ACC112 (cell line): Measurements from ENCODE around the gene SLC22A5.
A peak's percentile ranks its signal among the peaks of the same experiment; 100 is the strongest.

Source experiments
- H2AFZ ChIP-seq: fragments of 200-600 bp; sonication (generic); one replicate; pipeline ENCODE4 v1.6.0; 2017; ENCODE audit warnings: antibody characterized with exemption, low read length; ENCODE audit not compliant: unreplicated experiment
- H3K27ac ChIP-seq: fragments of 200-600 bp; sonication (generic); 2 replicates; pipeline ENCODE4 v1.5.1; 2014; ENCODE audit warnings: low read depth, mild to moderate bottlenecking, antibody characterized with exemption, low read length, moderate library complexity
- H3K27me3 ChIP-seq: fragments of 200-600 bp; sonication (generic); 2 replicates; pipeline ENCODE4 v1.6.1; 2014; ENCODE audit warnings: mild to moderate bottlenecking, antibody characterized with exemption, low read length, moderate library complexity, mixed read lengths; ENCODE audit not compliant: insufficient read depth
- H3K36me3 ChIP-seq: fragments of 200-600 bp; sonication (generic); 2 replicates; pipeline ENCODE4 v1.6.1; 2016; ENCODE audit warnings: mild to moderate bottlenecking, antibody characterized with exemption, low read length, moderate library complexity, mixed read lengths; ENCODE audit not compliant: insufficient read depth
- H3K4me1 ChIP-seq: fragments of 200-600 bp; sonication (generic); one replicate; pipeline ENCODE4 v1.6.1; 2016; ENCODE audit warnings: low read length, mixed read lengths; ENCODE audit not compliant: insufficient read depth, unreplicated experiment, control insufficient read depth
- H3K4me3 ChIP-seq: fragments of 200-600 bp; sonication (generic); 2 replicates; pipeline ENCODE4 v1.5.1; 2014; ENCODE audit warnings: mild to moderate bottlenecking, low read depth, low read length
- H3K79me2 ChIP-seq: fragments of 200-600 bp; sonication (generic); one replicate; pipeline ENCODE4 v1.6.0; 2016; ENCODE audit warnings: low read length; ENCODE audit not compliant: control insufficient read depth, unreplicated experiment, insufficient read depth

The SLC22A5 gene

DNA sequence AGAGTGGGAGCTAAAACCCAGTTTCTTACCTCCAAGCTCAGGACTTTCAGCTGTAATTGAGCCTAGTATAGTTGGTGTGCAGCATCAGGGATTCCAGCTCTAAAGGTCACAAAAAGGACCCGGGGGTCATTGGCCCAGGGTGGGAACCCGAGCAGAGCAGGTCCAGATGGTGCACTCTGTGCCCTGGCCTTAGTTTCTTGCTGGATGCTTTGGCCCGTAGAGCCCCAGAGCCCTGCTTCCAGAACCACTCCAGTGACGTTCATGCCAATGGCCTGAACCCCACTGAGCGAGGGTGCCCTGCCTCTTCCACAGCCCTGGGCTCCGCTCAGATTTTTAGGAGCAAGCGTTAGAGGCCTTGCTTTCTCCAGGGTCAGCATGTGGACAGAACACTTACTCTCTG lies 8.2 kb downstream of the SLC22A5 start:
- Histone ChIP-seq H3K4me3 (no peak overlapping the region), H3K27ac (no peak overlapping the region), H3K36me3 (no peaks in the 10 kb centered on the region), H3K79me2 (peaks cover 3% of the 10 kb centered on the region), H3K27me3 (no peaks in the 10 kb centered on the region), H3K4me1 (peaks cover 2% of the 10 kb centered on the region), H2AFZ (no peak overlapping the region)

DNA sequence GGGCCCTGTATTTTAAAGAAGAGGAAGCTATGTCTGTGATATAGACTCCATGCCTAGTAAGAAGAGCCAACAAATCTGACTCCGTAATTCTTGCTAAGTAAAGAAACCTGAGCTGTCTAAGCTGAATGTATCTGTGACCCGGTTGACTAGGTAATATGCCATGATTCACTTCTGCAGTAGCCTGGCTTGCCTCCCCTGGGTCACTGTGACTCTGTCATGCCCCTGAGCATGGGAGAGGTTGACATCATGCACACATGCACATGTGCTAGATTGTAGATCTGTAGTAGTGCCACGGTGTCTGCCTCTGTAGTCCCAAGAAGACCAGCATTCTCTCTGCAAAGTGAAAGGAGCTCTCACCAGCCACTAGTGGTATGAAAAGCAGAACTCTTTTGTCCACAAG lies 9.1 kb downstream of the SLC22A5 start:
- Histone ChIP-seq H3K4me3 (no peak overlapping the region), H3K27ac (no peak overlapping the region), H3K36me3 (no peaks in the 10 kb centered on the region), H3K27me3 (no peaks in the 10 kb centered on the region), H3K79me2 (peaks cover 3% of the 10 kb centered on the region), H2AFZ (no peak overlapping the region), H3K4me1 (no peaks in the 10 kb centered on the region)

DNA sequence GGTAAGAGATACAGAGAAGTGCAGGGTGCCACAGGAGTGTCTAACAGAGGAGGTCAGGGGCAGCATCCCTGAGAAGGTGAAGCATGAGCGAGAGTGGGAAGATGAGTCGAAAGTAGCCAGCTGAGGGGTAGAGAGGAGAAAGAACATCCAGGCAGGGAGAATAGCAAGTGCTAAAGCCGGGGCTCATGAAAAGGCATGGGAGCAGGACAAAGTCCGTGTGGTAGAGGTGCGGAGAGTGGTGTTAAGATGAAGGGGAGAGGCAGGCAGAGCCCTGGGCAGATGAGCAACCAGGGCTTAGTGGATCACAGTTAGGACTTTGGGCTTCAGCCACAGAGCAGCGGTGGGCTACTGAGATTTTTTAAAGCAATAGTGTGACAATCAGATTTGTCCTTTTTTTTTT lies 10.5 kb downstream of the SLC22A5 start:
- Histone ChIP-seq H3K27me3 (no peaks in the 10 kb centered on the region), H3K4me3 (no peak overlapping the region), H3K36me3 (no peaks in the 10 kb centered on the region), H2AFZ (no peak overlapping the region), H3K4me1 (no peaks in the 10 kb centered on the region), H3K79me2 (peaks cover 3% of the 10 kb centered on the region), H3K27ac (no peak overlapping the region)

DNA sequence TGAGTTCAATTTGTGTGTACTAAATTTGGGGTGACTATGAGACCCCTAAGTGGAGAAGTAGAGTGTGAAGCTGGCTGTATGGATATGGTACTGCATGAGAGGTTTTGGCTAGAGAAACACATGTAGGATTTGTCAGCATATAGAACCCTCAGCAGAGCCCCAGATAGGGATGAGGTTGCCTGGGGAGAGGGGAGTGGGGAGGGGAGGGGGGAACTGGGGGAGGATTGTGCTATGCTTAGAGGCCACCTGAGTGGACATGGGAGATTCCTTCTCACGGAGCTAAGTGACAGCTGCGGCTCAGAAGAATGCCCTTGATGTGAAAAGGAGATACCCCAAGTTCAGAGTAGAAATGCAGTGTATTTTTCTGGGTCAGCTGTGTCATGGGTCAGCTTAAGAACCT lies 11.2 kb downstream of the SLC22A5 start:
- no peaks in the 10 kb centered on the region for H3K27me3 ChIP-seq
- peaks cover 3% of the 10 kb centered on the region for H3K79me2 ChIP-seq
- no peak overlapping the region for H3K4me3 ChIP-seq
- no peaks in the 10 kb centered on the region for H3K36me3 ChIP-seq
- no peak overlapping the region for H3K27ac ChIP-seq
- no peak overlapping the region for H2AFZ ChIP-seq
- H3K4me1 ChIP-seq = peaks cover 2% of the 10 kb centered on the region

DNA sequence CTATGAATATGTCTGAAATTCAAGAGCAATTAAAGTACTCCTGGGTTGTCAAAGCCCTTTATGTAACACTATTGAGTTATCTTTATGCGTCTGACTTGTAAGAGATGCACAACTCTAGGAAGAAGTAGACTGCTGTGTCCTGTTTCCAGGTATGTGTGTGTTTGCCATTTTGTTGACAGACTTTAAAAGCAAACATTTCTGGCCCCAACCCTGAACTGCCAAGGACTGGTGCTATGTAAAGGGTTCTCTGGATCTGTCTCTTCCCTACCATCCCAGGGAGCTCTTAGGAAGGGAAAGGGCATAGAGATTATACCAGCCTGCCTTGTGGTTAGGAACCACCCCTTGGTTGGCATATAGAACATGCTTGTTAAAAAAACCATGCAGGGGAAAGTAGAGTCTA lies 12.1 kb downstream of the SLC22A5 start:
- Histone ChIP-seq H3K4me3 (no peak overlapping the region), H2AFZ (no peak overlapping the region), H3K79me2 (no peaks in the 10 kb centered on the region), H3K4me1 (peaks cover 3% of the 10 kb centered on the region), H3K27ac (no peak overlapping the region), H3K36me3 (no peaks in the 10 kb centered on the region), H3K27me3 (no peaks in the 10 kb centered on the region)

DNA sequence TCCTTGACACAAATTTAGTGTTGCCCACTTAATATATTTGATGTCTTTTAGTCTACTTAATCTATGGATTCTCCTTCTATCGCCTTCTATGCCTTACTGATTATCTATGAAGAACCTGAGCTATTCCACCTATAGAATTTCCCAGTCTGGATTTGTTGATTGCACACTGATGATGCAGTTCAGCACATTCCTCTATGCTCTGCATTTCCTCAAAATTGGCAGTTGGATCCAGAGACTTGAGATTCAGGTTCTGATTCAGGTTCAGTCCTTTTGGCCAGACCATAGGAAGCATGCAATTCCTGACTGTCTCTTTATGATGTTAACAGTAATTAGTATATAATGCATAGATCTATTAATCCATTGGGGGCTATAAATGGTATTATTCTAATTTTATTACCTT lies 13.8 kb downstream of the SLC22A5 start:
- Histone ChIP-seq H3K27ac (no peak overlapping the region), H3K36me3 (no peaks in the 10 kb centered on the region), H3K27me3 (no peaks in the 10 kb centered on the region), H3K4me3 (no peak overlapping the region), H3K4me1 (peaks cover 19% of the 10 kb centered on the region), H2AFZ (no peak overlapping the region), H3K79me2 (no peaks in the 10 kb centered on the region)

DNA sequence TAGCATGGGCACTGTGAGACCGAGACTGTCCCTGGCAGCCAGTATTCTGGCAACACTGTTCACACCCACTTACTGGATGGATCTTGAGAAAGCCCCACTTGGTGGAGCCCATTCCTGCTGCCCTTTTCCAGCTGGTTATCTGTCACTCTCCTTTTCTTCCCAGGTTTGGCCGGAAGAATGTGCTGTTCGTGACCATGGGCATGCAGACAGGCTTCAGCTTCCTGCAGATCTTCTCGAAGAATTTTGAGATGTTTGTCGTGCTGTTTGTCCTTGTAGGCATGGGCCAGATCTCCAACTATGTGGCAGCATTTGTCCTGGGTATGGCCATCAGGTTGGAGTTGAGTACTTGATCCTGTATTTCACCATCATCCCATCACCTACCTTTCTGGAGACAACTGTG lies 14.5 kb downstream of the SLC22A5 start:
- Histone ChIP-seq H3K4me1 (peaks cover 26% of the 10 kb centered on the region), H3K27ac (no peak overlapping the region), H3K27me3 (no peaks in the 10 kb centered on the region), H3K4me3 (no peak overlapping the region), H3K36me3 (no peaks in the 10 kb centered on the region), H3K79me2 (no peaks in the 10 kb centered on the region), H2AFZ (no peak overlapping the region)

DNA sequence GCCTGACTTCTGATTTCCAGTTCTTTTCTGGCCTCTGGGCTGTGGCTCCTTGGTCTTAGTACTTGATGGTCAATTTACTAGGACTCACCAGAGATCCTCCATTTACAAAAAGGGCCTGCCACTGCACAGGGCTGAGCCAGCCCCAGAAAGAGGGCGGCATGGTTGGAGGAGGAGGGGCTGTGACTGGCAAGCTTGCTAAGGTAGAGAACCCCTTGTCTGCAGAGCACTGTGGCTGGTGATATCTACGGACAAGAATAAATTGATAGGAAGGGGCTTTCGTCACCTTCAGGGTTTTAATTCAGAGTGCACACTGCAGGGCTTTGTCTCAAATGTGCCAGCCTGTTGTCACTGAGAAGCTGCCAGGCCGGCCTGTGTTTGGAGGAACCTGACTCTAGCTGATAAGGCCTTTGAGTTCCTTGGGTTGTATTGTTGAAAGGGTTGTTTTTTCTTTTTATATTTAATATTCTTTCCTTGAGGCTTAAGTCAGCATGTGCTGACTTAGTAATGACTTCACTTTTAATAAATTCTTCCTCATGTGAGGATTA lies 15.1 kb downstream of the SLC22A5 start:
- no peaks in the 10 kb centered on the region for H3K36me3 ChIP-seq
- H2AFZ ChIP-seq = no peak overlapping the region
- no peak overlapping the region for H3K4me3 ChIP-seq
- no peaks in the 10 kb centered on the region for H3K27me3 ChIP-seq
- peaks cover 32% of the 10 kb centered on the region for H3K4me1 ChIP-seq
- no peak overlapping the region for H3K27ac ChIP-seq
- H3K79me2 ChIP-seq = no peaks in the 10 kb centered on the region

DNA sequence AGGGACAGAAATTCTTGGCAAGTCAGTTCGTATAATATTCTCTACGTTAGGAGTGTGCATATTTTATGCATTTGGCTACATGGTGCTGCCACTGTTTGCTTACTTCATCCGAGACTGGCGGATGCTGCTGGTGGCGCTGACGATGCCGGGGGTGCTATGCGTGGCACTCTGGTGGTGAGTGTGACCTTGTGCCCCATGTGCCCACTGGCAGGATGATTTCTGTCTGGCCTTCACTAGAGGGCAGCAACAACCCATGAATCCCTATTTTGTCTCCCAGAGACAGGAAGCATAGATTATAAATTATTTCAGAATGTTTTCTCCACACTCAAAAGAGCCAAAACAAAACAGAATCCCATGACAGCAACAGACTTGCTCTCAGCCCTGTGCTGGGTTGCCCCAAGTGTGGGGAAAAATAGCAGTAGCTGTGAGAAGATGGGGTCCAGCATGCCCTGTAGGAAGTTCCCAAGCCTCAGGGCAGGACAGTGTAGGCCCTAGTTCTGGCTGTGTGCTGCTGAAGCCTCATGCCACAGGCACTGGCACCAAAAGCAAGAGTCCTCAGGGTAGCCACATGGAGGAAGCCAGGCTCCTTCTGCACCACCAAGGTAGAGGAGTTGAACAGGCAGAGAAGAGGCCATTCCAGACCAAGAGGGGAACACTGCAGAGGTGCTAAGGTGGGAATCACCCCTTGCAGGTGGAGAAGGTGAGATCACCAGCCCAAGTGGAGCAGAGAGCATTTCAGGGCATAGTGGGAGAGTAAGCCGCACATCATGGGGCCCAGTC lies 16.0 kb downstream of the SLC22A5 start:
- H3K36me3 ChIP-seq = no peaks in the 10 kb centered on the region

DNA sequence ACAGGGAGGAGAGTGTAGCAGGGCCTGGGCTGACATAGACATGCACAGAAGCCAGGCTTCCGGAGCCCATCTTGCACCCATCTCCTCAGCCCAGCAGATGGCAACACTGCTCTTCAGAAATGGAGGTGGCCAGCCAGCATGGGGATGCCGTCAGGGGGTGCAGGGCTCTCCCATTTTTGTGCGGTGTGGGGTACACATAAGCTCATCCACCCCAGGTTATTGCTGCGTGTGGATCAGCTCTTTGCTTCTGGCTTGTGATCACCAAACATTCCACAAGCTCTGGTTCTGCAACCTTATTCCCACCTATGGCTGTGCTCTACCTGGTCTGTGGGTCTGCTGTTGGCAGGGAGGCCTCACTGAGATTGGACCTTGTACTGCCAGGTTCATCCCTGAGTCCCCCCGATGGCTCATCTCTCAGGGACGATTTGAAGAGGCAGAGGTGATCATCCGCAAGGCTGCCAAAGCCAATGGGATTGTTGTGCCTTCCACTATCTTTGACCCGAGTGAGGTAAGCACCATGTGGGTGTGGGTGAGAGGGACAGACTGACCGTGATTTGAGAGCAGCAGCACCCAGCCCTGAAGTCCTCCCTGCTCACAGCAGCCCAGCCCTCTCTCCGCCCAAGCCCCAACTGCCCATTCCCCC lies 17.3 kb downstream of the SLC22A5 start:
- peak overlapping the region; percentile 90 for H3K27ac ChIP-seq
- H2AFZ ChIP-seq = no peak overlapping the region

More for the DNA sequence above, 16.0 kb downstream of the SLC22A5 start:
- Histone ChIP-seq H3K79me2 (no peaks in the 10 kb centered on the region), H3K4me3 (no peak overlapping the region), H3K4me1 (peaks cover 41% of the 10 kb centered on the region), H3K27ac (no peak overlapping the region), H3K27me3 (no peaks in the 10 kb centered on the region), H2AFZ (no peak overlapping the region)

DNA sequence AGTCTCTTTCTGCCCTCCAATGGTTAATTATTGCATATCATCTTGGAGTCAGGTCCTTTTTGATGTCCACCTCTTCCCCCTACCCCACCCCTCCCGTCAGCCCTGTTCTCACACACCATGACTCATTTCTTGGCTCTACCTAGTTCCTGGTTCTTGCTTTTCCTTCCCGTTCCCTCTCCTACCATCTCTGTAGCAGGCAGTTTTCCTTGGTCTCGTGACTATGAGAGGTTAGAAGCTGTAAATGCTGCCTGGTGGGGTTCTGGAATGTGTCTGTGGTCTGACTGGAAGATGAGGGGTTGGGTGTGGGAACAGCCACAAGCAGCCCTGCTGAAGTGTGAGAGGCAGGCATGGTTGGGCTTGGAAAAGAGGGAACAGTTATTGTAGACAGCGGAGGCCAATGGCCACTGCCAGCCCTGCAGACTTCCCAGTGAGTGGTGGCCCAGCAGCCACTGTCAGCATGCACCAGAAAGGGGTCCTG lies 18.2 kb downstream of the SLC22A5 start:
- Histone ChIP-seq H3K36me3 (no peaks in the 10 kb centered on the region), H3K4me1 (peaks cover 45% of the 10 kb centered on the region), H3K27ac (peak overlapping the region; percentile 90)

More for the DNA sequence above, 17.3 kb downstream of the SLC22A5 start:
- Histone ChIP-seq H3K4me3 (no peak overlapping the region), H3K27me3 (no peaks in the 10 kb centered on the region), H3K79me2 (no peaks in the 10 kb centered on the region), H3K36me3 (no peaks in the 10 kb centered on the region), H3K4me1 (peaks cover 45% of the 10 kb centered on the region)

More for the DNA sequence above, 18.2 kb downstream of the SLC22A5 start:
- H3K79me2 ChIP-seq = no peaks in the 10 kb centered on the region
- H3K4me3 ChIP-seq = peak overlapping the region; percentile 46
- H2AFZ ChIP-seq = no peak overlapping the region
- H3K27me3 ChIP-seq = no peaks in the 10 kb centered on the region
